Lower lobe of right lung (tissue), 2 donors: ENCODE data around the gene CELF6. TPM values are rescaled to one million over a fixed set of nuclear protein-coding genes. Genes with fewer than 3 reads are reported as not detected.

Source experiments
- ATAC-seq, 2 donors: fragments of 200-7000 bp; cut with Tn5 transposase; one replicate each; pipeline ENCODE4 v1.9.1; 2020 to 2022; ENCODE audit warnings: mild to moderate bottlenecking in 2 of 2, moderate library complexity in 2 of 2
- DNase-seq: peaks from one replicate; pipeline ENCODE4 v3.0.0-alpha.2; 2020
- H3K27ac ChIP-seq: fragments of 200-600 bp; one replicate; pipeline ENCODE4 v1.8.0; 2022
- H3K27me3 ChIP-seq: fragments of 200-600 bp; one replicate; pipeline ENCODE4 v1.8.0; 2022; ENCODE audit warnings: low read depth
- H3K36me3 ChIP-seq: fragments of 200-600 bp; one replicate; pipeline ENCODE4 v1.8.0; 2022; ENCODE audit warnings: mild to moderate bottlenecking
- H3K4me1 ChIP-seq: fragments of 200-600 bp; one replicate; pipeline ENCODE4 v1.8.0; 2022
- H3K4me3 ChIP-seq: fragments of 200-600 bp; one replicate; pipeline ENCODE4 v1.8.0; 2022; ENCODE audit warnings: mild to moderate bottlenecking
- H3K9me3 ChIP-seq: fragments of 200-600 bp; one replicate; pipeline ENCODE4 v1.8.0; 2022
- CTCF ChIP-seq: fragments of 200-600 bp; IDR thresholded peaks from one replicate; pipeline ENCODE4 v1.8.0; 2022; ENCODE audit warnings: antibody characterized with exemption, mild to moderate bottlenecking
- intact Hi-C: fragments of 100-400 bp; cut with DNase I; formaldehyde crosslinking; loops from one replicate; pipeline ENCODE4 v1.11.0; 2022
- total RNA-seq: library from RNA; stranded (reverse); fragmentation: NEBNext Ultra II Directional; extraction: Animal tissue kit (Norgen Biotek cat#: 25700); gene quantifications from one replicate; pipeline ENCODE4 v1.2.1, GENCODE V29; 2021
- donor health status: DM: no; HTN: yes; CAD: no; lungs with severe emphysema.

CELF6 gene
- total RNA-seq, 1 donor from 2014 or later = 5.7 TPM

- Histone ChIP-seq H3K9me3 (no peaks in the 10 kb centered on the region), H3K4me1 (peaks cover 12% of the 10 kb centered on the region), H3K27ac (no peak overlapping the region), H3K36me3 (no peaks in the 10 kb centered on the region), H3K27me3 (no peaks in the 10 kb centered on the region), H3K4me3 (peak overlapping the region; percentile 61)
- ATAC-seq = peak; percentile 94 to 95
- intact Hi-C loops = no loop called here
- DNase-seq = peak; percentile 84
- TF ChIP-seq CTCF = no peak
Observed at GRCh38 chr15:72319360-72319984, 485 bp downstream of the CELF6 start.

GRCh38 chr15:72318408-72318942 lies 1.5 kb downstream of the CELF6 start:
- no peaks in the 10 kb centered on the region for H3K9me3 ChIP-seq
- no peak overlapping the region for H3K4me3 ChIP-seq
- DNase-seq (no peak), ATAC-seq (no peak)
- H3K36me3 ChIP-seq = no peaks in the 10 kb centered on the region
- H3K27ac ChIP-seq = no peak overlapping the region
- intact Hi-C loops = no loop called here
- TF ChIP-seq CTCF = no peak
- H3K4me1 ChIP-seq = peaks cover 12% of the 10 kb centered on the region
- no peaks in the 10 kb centered on the region for H3K27me3 ChIP-seq

DNA sequence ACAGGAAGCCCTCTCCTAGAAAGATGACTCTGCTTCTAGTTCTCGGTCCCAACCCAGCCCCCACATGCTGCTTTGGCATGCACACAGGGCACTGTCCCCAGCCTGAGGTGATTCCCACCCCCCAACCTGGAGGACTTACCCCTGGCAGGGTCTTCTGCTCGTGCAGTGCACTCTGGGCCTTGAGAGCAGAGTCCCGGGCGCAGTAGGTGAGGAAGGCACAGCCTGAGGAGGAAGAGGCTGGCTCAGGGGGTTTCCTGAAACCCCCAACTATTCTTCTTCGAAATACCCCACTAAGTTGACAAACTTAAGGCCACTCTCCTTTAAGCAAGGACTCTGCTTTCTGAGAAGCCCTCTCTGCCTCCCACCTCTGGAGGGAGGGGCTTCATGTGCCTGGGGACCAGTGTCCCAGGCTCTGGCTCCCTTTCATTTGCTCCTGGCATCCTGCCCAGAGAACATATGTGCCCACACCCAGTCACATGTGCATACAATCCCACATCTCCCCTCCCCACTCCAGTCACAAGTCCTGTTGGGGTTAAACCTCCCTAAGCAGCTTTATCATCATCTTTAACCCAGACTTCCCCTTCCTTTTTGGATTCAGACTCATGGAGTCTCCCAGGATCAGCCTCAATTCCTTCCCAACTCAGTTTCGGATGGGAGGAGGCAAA lies 4.1 kb downstream of the CELF6 start:
- no peak for ATAC-seq
- H3K36me3 ChIP-seq = no peaks in the 10 kb centered on the region
- peaks cover 11% of the 10 kb centered on the region for H3K4me1 ChIP-seq
- no peak for DNase-seq
- H3K27me3 ChIP-seq = no peaks in the 10 kb centered on the region
- TF ChIP-seq CTCF = no peak
- no peaks in the 10 kb centered on the region for H3K9me3 ChIP-seq
- H3K4me3 ChIP-seq = no peak overlapping the region
- intact Hi-C loops = no loop called here
- no peak overlapping the region for H3K27ac ChIP-seq

- no peak for ATAC-seq
- H3K4me1 ChIP-seq = no peaks in the 10 kb centered on the region
- no peak for TF ChIP-seq CTCF
- H3K36me3 ChIP-seq = no peaks in the 10 kb centered on the region
- no peak overlapping the region for H3K4me3 ChIP-seq
- intact Hi-C loops = no loop called here
- H3K27me3 ChIP-seq = no peaks in the 10 kb centered on the region
- H3K9me3 ChIP-seq = no peaks in the 10 kb centered on the region
- H3K27ac ChIP-seq = no peak overlapping the region
- DNase-seq = no peak
Observed at GRCh38 chr15:72313881-72314280, 6.1 kb downstream of the CELF6 start.

GRCh38 chr15:72313448-72313840 lies 6.5 kb downstream of the CELF6 start:
- intact Hi-C loops = no loop called here
- Histone ChIP-seq H3K4me1 (no peaks in the 10 kb centered on the region), H3K27ac (no peak overlapping the region), H3K36me3 (no peaks in the 10 kb centered on the region), H3K9me3 (no peaks in the 10 kb centered on the region), H3K4me3 (no peak overlapping the region), H3K27me3 (no peaks in the 10 kb centered on the region)
- no peak for ATAC-seq
- no peak for DNase-seq
- no peak for TF ChIP-seq CTCF
